Liver (tissue), 9 donors: ENCODE results near the gene LINS1. TPM values are rescaled to one million over a fixed set of nuclear protein-coding genes. Genes with fewer than 3 reads are reported as not detected.

Source experiments
- DNase-seq: peaks from one replicate; pipeline ENCODE4 v3.0.0-alpha.2; 2017; ENCODE audit warnings: low spot score
- H3K27ac ChIP-seq, 2 donors: one replicate each; pipeline ENCODE4 v1.7.0; 2013; ENCODE audit warnings: inconsistent platforms in 2 of 2, low read length in 2 of 2, control low read depth in 1 of 2, low read depth in 1 of 2, mild to moderate bottlenecking in 1 of 2
- H3K27me3 ChIP-seq, 4 donors: one replicate each; pipeline versions ENCODE4 v1.6.1 to v1.7.0; 2013; ENCODE audit warnings: low read length in 3 of 4, inconsistent platforms in 1 of 4, mild to moderate bottlenecking in 1 of 4, moderate library complexity in 1 of 4; ENCODE audit not compliant: control insufficient read depth in 4 of 4, insufficient read depth in 4 of 4
- H3K36me3 ChIP-seq, 4 donors: one replicate each; pipeline versions ENCODE4 v1.6.1 to v1.7.0; 2013; ENCODE audit warnings: low read length in 3 of 4, mild to moderate bottlenecking in 3 of 4, low read depth in 1 of 4, moderate library complexity in 1 of 4; ENCODE audit not compliant: control insufficient read depth in 4 of 4, insufficient read depth in 3 of 4
- H3K4me1 ChIP-seq, 4 donors: one replicate each; pipeline versions ENCODE4 v1.6.1 to v1.7.0; 2013; ENCODE audit warnings: low read length in 3 of 4, mild to moderate bottlenecking in 3 of 4, moderate library complexity in 1 of 4; ENCODE audit not compliant: control insufficient read depth in 4 of 4, insufficient read depth in 4 of 4
- H3K4me3 ChIP-seq, 3 donors: one replicate each; pipeline versions ENCODE4 v1.6.1 to v1.7.0; 2013; ENCODE audit warnings: low read length in 3 of 3, control low read depth in 1 of 3, low read depth in 1 of 3, mild to moderate bottlenecking in 1 of 3
- H3K9ac ChIP-seq, 2 donors: one replicate each; pipeline ENCODE4 v1.7.0; 2013; ENCODE audit warnings: low read length in 2 of 2, mild to moderate bottlenecking in 2 of 2, moderate library complexity in 2 of 2, control low read depth in 1 of 2, low read depth in 1 of 2
- H3K9me3 ChIP-seq, 4 donors: one replicate each; pipeline versions ENCODE4 v1.6.1 to v1.7.0; 2013; ENCODE audit warnings: low read length in 3 of 4; ENCODE audit not compliant: control insufficient read depth in 4 of 4
- ATF3 ChIP-seq: IDR thresholded peaks from 2 replicates; pipeline ENCODE4 v1.6.1; 2016; ENCODE audit warnings: antibody characterized with exemption
- CTCF ChIP-seq: fragments of 150-350 bp; IDR thresholded peaks from 2 replicates; pipeline ENCODE4 v1.5.1; 2017; ENCODE audit warnings: improper control_type of control experiment, low read depth, low read length; ENCODE audit not compliant: missing input control
- EGR1 ChIP-seq, 2 donors: IDR thresholded peaks; 2 replicates each; pipeline ENCODE4 v1.6.1; 2016 to 2018; ENCODE audit warnings: antibody characterized with exemption in 2 of 2, low read depth in 2 of 2
- FOXA1 ChIP-seq: IDR thresholded peaks from 2 replicates; pipeline ENCODE4 v1.6.1; 2016; ENCODE audit warnings: antibody characterized with exemption
- FOXA2 ChIP-seq: IDR thresholded peaks from 2 replicates; pipeline ENCODE4 v1.6.1; 2016; ENCODE audit warnings: antibody characterized with exemption
- GABPA ChIP-seq, 2 donors: IDR thresholded peaks in 1 of 2; conservative IDR thresholded peaks in 1 of 2; 2 replicates each; pipeline ENCODE4 v1.6.1; 2016; ENCODE audit warnings: antibody characterized with exemption in 2 of 2, mild to moderate bottlenecking in 1 of 2, moderate library complexity in 1 of 2
- HNF4A ChIP-seq, 2 donors: conservative IDR thresholded peaks; 2 replicates each; pipeline ENCODE4 v1.6.1; 2016; ENCODE audit warnings: antibody characterized with exemption in 2 of 2, mild to moderate bottlenecking in 2 of 2
- HNF4G ChIP-seq: IDR thresholded peaks from 2 replicates; pipeline ENCODE4 v1.6.1; 2016; ENCODE audit warnings: antibody characterized with exemption
- JUND ChIP-seq, 2 donors: IDR thresholded peaks; 2 replicates each; pipeline ENCODE4 v1.6.1; 2016; ENCODE audit warnings: antibody characterized with exemption in 2 of 2
- MAX ChIP-seq: IDR thresholded peaks from 2 replicates; pipeline ENCODE4 v1.6.1; 2016; ENCODE audit warnings: antibody characterized with exemption
- NR2F2 ChIP-seq: IDR thresholded peaks from 2 replicates; pipeline ENCODE4 v1.6.1; 2016; ENCODE audit warnings: antibody characterized with exemption
- RAD21 ChIP-seq, 2 donors: IDR thresholded peaks; 2 replicates each; pipeline ENCODE4 v1.6.1; 2016; ENCODE audit warnings: antibody characterized with exemption in 2 of 2, mild to moderate bottlenecking in 2 of 2
- REST ChIP-seq: IDR thresholded peaks from 2 replicates; pipeline ENCODE4 v1.6.1; 2016; ENCODE audit warnings: antibody characterized with exemption, mild to moderate bottlenecking
- RXRA ChIP-seq, 2 donors: IDR thresholded peaks; 2 replicates each; pipeline ENCODE4 v1.6.1; 2017 to 2018; ENCODE audit warnings: antibody characterized with exemption in 2 of 2, mild to moderate bottlenecking in 1 of 2
- SP1 ChIP-seq: IDR thresholded peaks from 2 replicates; pipeline ENCODE4 v1.6.1; 2018; ENCODE audit warnings: antibody characterized with exemption, mild to moderate bottlenecking
- TAF1 ChIP-seq: conservative IDR thresholded peaks from 2 replicates; pipeline ENCODE4 v1.6.1; 2016; ENCODE audit warnings: antibody characterized with exemption, mild to moderate bottlenecking
- YY1 ChIP-seq: IDR thresholded peaks from 2 replicates; pipeline ENCODE4 v1.6.1; 2016; ENCODE audit warnings: antibody characterized with exemption, mild to moderate bottlenecking
- ZBTB33 ChIP-seq: IDR thresholded peaks from 2 replicates; pipeline ENCODE4 v1.6.1; 2016; ENCODE audit warnings: antibody characterized with exemption
- WGBS: extraction: QIAGEN DNeasy Blood & Tissue Kit; methylation state at CpG from one replicate; pipeline ENCODE4 v1.1.7; 2013; 5-methylcytosine and 5-hydroxymethylcytosine counted together
- polyA plus RNA-seq, 2 donors: library from polyadenylated mRNA; stranded (reverse) in 1 of 2; unstranded in 1 of 2; fragments of 200-250 nt in 1 of 2; fragments of >200 nt in 1 of 2; fragmentation: Nextera tagmentation in 1 of 2; extraction: Ambion mirVana in 1 of 2; gene quantifications; one replicate each; pipeline versions ENCODE4 v1.2.1 to v1.2.3, GENCODE V29; 2013 to 2015
- total RNA-seq, 2 donors: library from RNA; depleted of rRNA; stranded (reverse); fragments of >200 nt; gene quantifications; one replicate each; pipeline ENCODE4 v1.2.3, GENCODE V29; 2014
- donor health status: healthy.
- donor health status: healthy.
- donor health status: healthy.
- donor health status: healthy.
- donor health status: healthy.

The LINS1 gene
- total RNA-seq, result 1 to 10 TPM; 7.4 to 9.1 TPM
- polyA plus RNA-seq, result 1 to 10 TPM; 2.9 to 5.2 TPM

- Histone ChIP-seq H3K4me3 (peak within 1 kb of the TSS; percentile 82 to 99 (median 95)), H3K4me1 (peaks cover 2 to 29% (median 25%) of the 10 kb centered on the region in 4 donors), H3K27ac (peak within 1 kb of the TSS; percentile 77 to 90), H3K36me3 (peaks cover 0 to 4% (median 2%) of the 10 kb centered on the region in 4 donors), H3K9ac (peak within 1 kb of the TSS; percentile 70 to 88), H3K27me3 (no peaks in the 10 kb centered on the region), H3K9me3 (no peaks in the 10 kb centered on the region)
- under 1% methylated on average over 51 of the region's 51 CpGs for WGBS
- DNase-seq, result peak; percentile 99
- TF ChIP-seq CTCF, result no peak
- peak; percentile 48 for TF ChIP-seq FOXA1
- TF ChIP-seq RXRA (IDR thresholded peaks at IDR 0.05), result peak; percentile 50 to 72
- peak; percentile 93 for TF ChIP-seq SP1
- peak; percentile 54 to 73 for TF ChIP-seq HNF4A (conservative IDR thresholded peaks at IDR 0.05)
- no peak for TF ChIP-seq NR2F2
- TF ChIP-seq EGR1 (IDR thresholded peaks at IDR 0.05; ENCODE audit: low read depth in 2 of 2), result peak; percentile 61 to 76
- peak; percentile 98 for TF ChIP-seq YY1
- no peak for TF ChIP-seq FOXA2
- peak; percentile 31 to 32 for TF ChIP-seq JUND (IDR thresholded peaks at IDR 0.05)
- peak; percentile 8 for TF ChIP-seq ATF3
- peak; percentile 39 for TF ChIP-seq REST
- TF ChIP-seq TAF1, result peak; percentile 4
- peak; percentile 94 for TF ChIP-seq MAX
- TF ChIP-seq ZBTB33, result peak; percentile 95
- TF ChIP-seq RAD21 (IDR thresholded peaks at IDR 0.05), result no peak
- TF ChIP-seq GABPA (IDR thresholded peaks at IDR 0.05 in 1 of 2, conservative IDR thresholded peaks at IDR 0.05 in 1 of 2), result peak in 1 of 2 donors; percentile 82
- TF ChIP-seq HNF4G, result peak; percentile 34
Observed at GRCh38 chr15:100602064-100602822, at the start of gene LINS1, which contains the start of gene ASB7. TSS of gene LINS1 (minus strand) at chr15:100602184. CDS start at chr15:100580842, 21,342 bp downstream. TSS of gene ASB7 (plus strand) at chr15:100602589. CDS start at chr15:100612217, 9,628 bp downstream.
